Measurements from ENCODE around the gene TNK2.
"Not testable (repeated sequence)": the region's sequence is repeated elsewhere in the genome, so short reads cannot be mapped to it uniquely, and the experiment has no call there.

TNK2 gene

GRCh38 chr3:195844671-195845218, 63.6 kb downstream of the TNK2 start:
- no peak for DNase-seq

GRCh38 chr3:195839260-195840010, 68.9 kb downstream of the TNK2 start:
- no peak for DNase-seq

GRCh38 chr3:195838714-195839113, 69.6 kb downstream of the TNK2 start:
- DNase-seq = no peak

GRCh38 chr3:195836476-195837135, 71.7 kb downstream of the TNK2 start:
- no peak for DNase-seq

- DNase-seq = no peak
Observed at GRCh38 chr3:195835791-195836190, 72.6 kb downstream of the TNK2 start.

- no peak for DNase-seq
Observed at GRCh38 chr3:195834675-195835583, 73.4 kb downstream of the TNK2 start.

GRCh38 chr3:195829897-195830254, 78.5 kb downstream of the TNK2 start:
- DNase-seq = no peak

- no peak for DNase-seq
Observed at GRCh38 chr3:195828762-195829161, 79.6 kb downstream of the TNK2 start.

GRCh38 chr3:195825857-195826804, 82.2 kb downstream of the TNK2 start:
- no peak for DNase-seq

- DNase-seq = no peak
Observed at GRCh38 chr3:195825191-195825588, 83.2 kb downstream of the TNK2 start.

- not testable (repeated sequence) for DNase-seq
Observed at GRCh38 chr3:195824425-195825190, 83.7 kb downstream of the TNK2 start.

GRCh38 chr3:195823999-195824398, 84.4 kb downstream of the TNK2 start:
- DNase-seq = peak; percentile 40

- peak; percentile 84 for DNase-seq
Observed at GRCh38 chr3:195823280-195823679, 85.1 kb downstream of the TNK2 start.

GRCh38 chr3:195822131-195822696, 86.1 kb downstream of the TNK2 start:
- DNase-seq = no peak

- no peak for DNase-seq
Observed at GRCh38 chr3:195821403-195822130, 86.8 kb downstream of the TNK2 start.

GRCh38 chr3:195820901-195821300, 87.5 kb downstream of the TNK2 start:
- no peak for DNase-seq

GRCh38 chr3:195820186-195820585, 88.2 kb downstream of the TNK2 start:
- no peak for DNase-seq

GRCh38 chr3:195818301-195818700, 90.0 kb downstream of the TNK2 start:
- no peak for DNase-seq

GRCh38 chr3:195817578-195818135, 90.7 kb downstream of the TNK2 start:
- no peak for DNase-seq
